Upper lobe of right lung (tissue), 1 donor: Measurements from ENCODE around the gene ITPK1. TPM values are rescaled to one million over a fixed set of nuclear protein-coding genes. Genes with fewer than 3 reads are reported as not detected.
A peak's percentile ranks its signal among the peaks of the same experiment; 100 is the strongest.
"Not testable (repeated sequence)": the region's sequence is repeated elsewhere in the genome, so short reads cannot be mapped to it uniquely, and the experiment has no call there.

Source experiments
- ATAC-seq: fragments of 200-7000 bp; cut with Tn5 transposase; one replicate; pipeline ENCODE4 v1.9.1; 2020; ENCODE audit warnings: mild to moderate bottlenecking, moderate library complexity
- DNase-seq: peaks from one replicate; pipeline ENCODE4 v3.0.0-alpha.2; 2020
- H3K27ac ChIP-seq: fragments of 200-600 bp; one replicate; pipeline ENCODE4 v1.8.0; 2022
- H3K27me3 ChIP-seq: fragments of 200-600 bp; one replicate; pipeline ENCODE4 v1.8.0; 2022; ENCODE audit warnings: mild to moderate bottlenecking
- H3K36me3 ChIP-seq: fragments of 200-600 bp; one replicate; pipeline ENCODE4 v1.8.0; 2022
- H3K4me1 ChIP-seq: fragments of 200-600 bp; one replicate; pipeline ENCODE4 v1.8.0; 2022
- H3K4me3 ChIP-seq: fragments of 200-600 bp; one replicate; pipeline ENCODE4 v1.8.0; 2022; ENCODE audit warnings: mild to moderate bottlenecking
- H3K9me3 ChIP-seq: fragments of 200-600 bp; one replicate; pipeline ENCODE4 v1.8.0; 2022
- CTCF ChIP-seq: fragments of 200-600 bp; IDR thresholded peaks from one replicate; pipeline ENCODE4 v1.8.0; 2022; ENCODE audit warnings: antibody characterized with exemption
- intact Hi-C: fragments of 100-400 bp; cut with DNase I; formaldehyde crosslinking; loops from one replicate; pipeline ENCODE4 v1.11.0; 2022
- long read RNA-seq: library from polyadenylated mRNA; unstranded; transcript quantifications from one replicate; pipeline ENCODE4 v2.0.0, GENCODE V29; 2021
- total RNA-seq: library from RNA; stranded (reverse); fragmentation: NEBNext Ultra II Directional; extraction: Animal tissue kit (Norgen Biotek cat#: 25700); gene quantifications from one replicate; pipeline ENCODE4 v1.2.1, GENCODE V29; 2021
- donor health status: DM: no; HTN: yes; CAD: no; lungs with severe emphysema.

Gene ITPK1
- 96.9 TPM for total RNA-seq
- long read RNA-seq, full-length matches to known transcripts = 120 of 248 reads
- long read RNA-seq, partial matches to known transcripts = 81 of 248 reads
- long read RNA-seq, other reads (novel, unspliced or antisense) = 47 of 248 reads

GRCh38 chr14:93115821-93116675, at the start of gene ITPK1:
Gene ITPK1, minus strand, starts transcription at chr14:93115925. Its CDS starts 762 bp downstream, at chr14:93115163.
- H3K36me3 ChIP-seq = no peaks in the 10 kb centered on the region
- H3K27me3 ChIP-seq = no peaks in the 10 kb centered on the region
- intact Hi-C loops = no loop called here
- H3K27ac ChIP-seq = peak within 1 kb of the TSS; percentile 95
- peak within 1 kb of the TSS; percentile 72 for H3K4me3 ChIP-seq
- H3K9me3 ChIP-seq = no peaks in the 10 kb centered on the region
- TF ChIP-seq CTCF = peak; percentile 15
- ATAC-seq (peak; percentile 70), DNase-seq (peak; percentile 86)
- H3K4me1 ChIP-seq = peaks cover 33% of the 10 kb centered on the region

- Histone ChIP-seq H3K27me3 (no peaks in the 10 kb centered on the region), H3K4me1 (no peaks in the 10 kb centered on the region), H3K9me3 (no peaks in the 10 kb centered on the region), H3K36me3 (no peaks in the 10 kb centered on the region), H3K27ac (no peak overlapping the region), H3K4me3 (no peak overlapping the region)
- TF ChIP-seq CTCF = no peak
- DNase-seq (no peak), ATAC-seq (no peak)
- intact Hi-C loops = no loop called here
Observed at GRCh38 chr14:93163564-93163963, 47.8 kb upstream of the ITPK1 start.

GRCh38 chr14:93161411-93161940, 45.8 kb upstream of the ITPK1 start:
- ATAC-seq (no peak), DNase-seq (peak; percentile 26)
- Histone ChIP-seq H3K4me1 (no peaks in the 10 kb centered on the region), H3K27ac (no peak overlapping the region), H3K9me3 (no peaks in the 10 kb centered on the region), H3K27me3 (no peaks in the 10 kb centered on the region), H3K36me3 (no peaks in the 10 kb centered on the region), H3K4me3 (no peak overlapping the region)
- intact Hi-C loops = no loop called here
- TF ChIP-seq CTCF = no peak

GRCh38 chr14:93160353-93160801, 44.7 kb upstream of the ITPK1 start:
- DNase-seq (no peak), ATAC-seq (peak; percentile 48)
- H3K9me3 ChIP-seq = no peaks in the 10 kb centered on the region
- TF ChIP-seq CTCF = peak; percentile 15
- no peak overlapping the region for H3K4me3 ChIP-seq
- no peaks in the 10 kb centered on the region for H3K4me1 ChIP-seq
- no peaks in the 10 kb centered on the region for H3K36me3 ChIP-seq
- H3K27me3 ChIP-seq = no peaks in the 10 kb centered on the region
- no peak overlapping the region for H3K27ac ChIP-seq
- intact Hi-C loops = no loop called here

GRCh38 chr14:93159625-93160352, 44.1 kb upstream of the ITPK1 start:
- ATAC-seq, H3K4me3 ChIP-seq, H3K36me3 ChIP-seq, H3K27ac ChIP-seq, H3K4me1 ChIP-seq, H3K27me3 ChIP-seq, intact Hi-C loops, H3K9me3 ChIP-seq, DNase-seq: not testable (repeated sequence)

- H3K4me3 ChIP-seq, H3K9me3 ChIP-seq, DNase-seq, H3K4me1 ChIP-seq, H3K27me3 ChIP-seq, H3K36me3 ChIP-seq, ATAC-seq, intact Hi-C loops, H3K27ac ChIP-seq: not testable (repeated sequence)
Observed at GRCh38 chr14:93158349-93158748, 42.6 kb upstream of the ITPK1 start.
